DOHH2 (cell line): ENCODE data around the gene RBPJ.

Experiments used
- H3F3A ChIP-seq: fragments of 200-600 bp; sonication (generic), shearing (Covaris generic); 2 replicates; pipeline ENCODE4 v1.6.0; 2016; ENCODE audit warnings: antibody characterized with exemption, mild to moderate bottlenecking; ENCODE audit not compliant: control insufficient read depth, insufficient read depth
- H3K27ac ChIP-seq: fragments of 200-600 bp; sonication (generic); 2 replicates; pipeline ENCODE4 v1.5.1; 2014; ENCODE audit warnings: low read depth, mild to moderate bottlenecking, low read length, moderate library complexity
- H3K27me3 ChIP-seq: fragments of 200-600 bp; sonication (generic); 2 replicates; pipeline ENCODE4 v1.6.1; 2014; ENCODE audit warnings: mild to moderate bottlenecking, low read length, mixed read lengths; ENCODE audit not compliant: control insufficient read depth
- H3K36me3 ChIP-seq: fragments of 200-600 bp; sonication (generic); 2 replicates; pipeline ENCODE4 v1.6.1; 2014; ENCODE audit warnings: mild to moderate bottlenecking, low read length, moderate library complexity, mixed read lengths; ENCODE audit not compliant: control insufficient read depth
- H3K4me1 ChIP-seq: fragments of 200-600 bp; sonication (generic); 2 replicates; pipeline ENCODE4 v1.6.1; 2014; ENCODE audit warnings: mild to moderate bottlenecking, low read length, mixed read lengths; ENCODE audit not compliant: control insufficient read depth
- H3K4me2 ChIP-seq: fragments of 200-600 bp; sonication (generic); 2 replicates; pipeline ENCODE4 v1.6.0; 2014; ENCODE audit warnings: mild to moderate bottlenecking, low read length, moderate library complexity
- H3K4me3 ChIP-seq: fragments of 200-600 bp; sonication (generic); 2 replicates; pipeline ENCODE4 v1.5.1; 2014; ENCODE audit warnings: mild to moderate bottlenecking, low read length, mixed read lengths
- H3K79me2 ChIP-seq: fragments of 200-600 bp; sonication (generic); 2 replicates; pipeline ENCODE4 v1.6.1; 2014; ENCODE audit warnings: mild to moderate bottlenecking, low read length, mixed read lengths; ENCODE audit not compliant: control insufficient read depth
- H3K9me2 ChIP-seq: fragments of 200-600 bp; sonication (generic); replicated peaks from 2 replicates; pipeline ENCODE4 v1.6.1; 2014; ENCODE audit warnings: mild to moderate bottlenecking, low read length, mixed read lengths; ENCODE audit not compliant: control insufficient read depth
- H3K9me3 ChIP-seq: fragments of 200-600 bp; sonication (generic); 2 replicates; pipeline ENCODE4 v1.6.1; 2014; ENCODE audit warnings: antibody characterized with exemption, low read length, mixed read lengths; ENCODE audit not compliant: control insufficient read depth, insufficient read depth
- H4K20me1 ChIP-seq: fragments of 200-600 bp; sonication (generic); 2 replicates; pipeline ENCODE4 v1.6.0; 2014; ENCODE audit warnings: low read depth, mild to moderate bottlenecking, antibody characterized with exemption, low read length, moderate library complexity; ENCODE audit not compliant: control insufficient read depth, insufficient read depth
- EZH2phosphoT487 ChIP-seq: fragments of 200-600 bp; sonication (generic); IDR thresholded peaks from 2 replicates; pipeline ENCODE4 v1.6.1; 2017; ENCODE audit warnings: borderline replicate concordance, mild to moderate bottlenecking, antibody characterized with exemption, low read length, moderate library complexity, mixed read lengths
- TF ChIP-seq, protein P1 (sequence below): fragments of 200-600 bp; sonication (generic); IDR thresholded peaks from one replicate; pipeline ENCODE4 v1.5.1; 2014; ENCODE audit warnings: antibody characterized with exemption, mild to moderate bottlenecking, low read depth, low read length; ENCODE audit not compliant: poor library complexity, severe bottlenecking

RBPJ gene

GRCh38 chr4:26457412-26457811, 136.6 kb downstream of the RBPJ start:
- Histone ChIP-seq H3K27ac (no peak overlapping the region), H3K9me3 (no peaks in the 10 kb centered on the region), H3K4me1 (peaks cover 13% of the 10 kb centered on the region), H3F3A (peaks cover 3% of the 10 kb centered on the region; the same call in 1 of the 2 replicates), H3K4me3 (no peak overlapping the region), H3K27me3 (no peaks in the 10 kb centered on the region), H3K9me2 (no peaks in the 10 kb centered on the region), H3K79me2 (no peaks in the 10 kb centered on the region), H3K4me2 (no peak overlapping the region), H4K20me1 (no peaks in the 10 kb centered on the region), H3K36me3 (no peaks in the 10 kb centered on the region)
- TF ChIP-seq EZH2phosphoT487 = no peak
- TF ChIP-seq, protein P1, sequence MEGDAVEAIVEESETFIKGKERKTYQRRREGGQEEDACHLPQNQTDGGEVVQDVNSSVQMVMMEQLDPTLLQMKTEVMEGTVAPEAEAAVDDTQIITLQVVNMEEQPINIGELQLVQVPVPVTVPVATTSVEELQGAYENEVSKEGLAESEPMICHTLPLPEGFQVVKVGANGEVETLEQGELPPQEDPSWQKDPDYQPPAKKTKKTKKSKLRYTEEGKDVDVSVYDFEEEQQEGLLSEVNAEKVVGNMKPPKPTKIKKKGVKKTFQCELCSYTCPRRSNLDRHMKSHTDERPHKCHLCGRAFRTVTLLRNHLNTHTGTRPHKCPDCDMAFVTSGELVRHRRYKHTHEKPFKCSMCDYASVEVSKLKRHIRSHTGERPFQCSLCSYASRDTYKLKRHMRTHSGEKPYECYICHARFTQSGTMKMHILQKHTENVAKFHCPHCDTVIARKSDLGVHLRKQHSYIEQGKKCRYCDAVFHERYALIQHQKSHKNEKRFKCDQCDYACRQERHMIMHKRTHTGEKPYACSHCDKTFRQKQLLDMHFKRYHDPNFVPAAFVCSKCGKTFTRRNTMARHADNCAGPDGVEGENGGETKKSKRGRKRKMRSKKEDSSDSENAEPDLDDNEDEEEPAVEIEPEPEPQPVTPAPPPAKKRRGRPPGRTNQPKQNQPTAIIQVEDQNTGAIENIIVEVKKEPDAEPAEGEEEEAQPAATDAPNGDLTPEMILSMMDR = no peak

DNA sequence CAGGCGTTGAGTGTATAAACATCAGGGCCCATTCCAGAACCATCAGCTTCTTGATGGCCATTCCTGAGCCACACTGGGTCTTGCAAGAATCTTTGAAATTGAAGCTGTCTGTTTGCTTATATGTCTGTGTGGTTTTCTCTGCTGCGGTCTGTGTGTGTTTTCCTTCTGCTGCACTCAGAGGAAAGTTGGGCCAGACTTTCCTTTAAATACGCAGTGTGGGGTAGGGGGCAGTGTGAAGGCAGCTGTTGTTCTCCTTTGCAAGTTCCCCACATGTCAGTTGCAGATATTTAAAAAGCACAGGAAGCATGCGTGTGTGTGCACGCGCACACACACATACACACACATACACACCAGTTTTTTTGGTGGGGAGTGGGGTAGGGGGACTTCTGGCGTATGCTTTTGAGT, 137.3 kb downstream of the RBPJ start:
- peaks cover 13% of the 10 kb centered on the region for H3K4me1 ChIP-seq
- no peaks in the 10 kb centered on the region for H3K27me3 ChIP-seq
- no peaks in the 10 kb centered on the region for H3K9me3 ChIP-seq
- no peaks in the 10 kb centered on the region for H3K9me2 ChIP-seq
- TF ChIP-seq, protein P1 = no peak
- no peak for TF ChIP-seq EZH2phosphoT487
- peak overlapping the region; percentile 12 for H3K4me2 ChIP-seq
- no peak overlapping the region for H3K27ac ChIP-seq
- H3K79me2 ChIP-seq = no peaks in the 10 kb centered on the region
- H3F3A ChIP-seq = peaks cover 3% of the 10 kb centered on the region; the same call in 1 of the 2 replicates
- H4K20me1 ChIP-seq = no peaks in the 10 kb centered on the region
- no peaks in the 10 kb centered on the region for H3K36me3 ChIP-seq
- H3K4me3 ChIP-seq = no peak overlapping the region

GRCh38 chr4:26459054-26459755, 138.4 kb downstream of the RBPJ start:
- peaks cover 3% of the 10 kb centered on the region; the same call in 1 of the 2 replicates for H3F3A ChIP-seq
- H3K4me3 ChIP-seq = no peak overlapping the region
- no peak overlapping the region for H3K27ac ChIP-seq

More at GRCh38 chr4:26459054-26459755, 138.4 kb downstream of the RBPJ start:
- peaks cover 13% of the 10 kb centered on the region for H3K4me1 ChIP-seq
- no peak for TF ChIP-seq EZH2phosphoT487
- TF ChIP-seq, protein P1 = peak; percentile 70
- no peaks in the 10 kb centered on the region for H3K79me2 ChIP-seq
- peak overlapping the region; percentile 52 for H3K4me2 ChIP-seq
- H3K9me2 ChIP-seq = no peaks in the 10 kb centered on the region
- H4K20me1 ChIP-seq = no peaks in the 10 kb centered on the region
- peaks cover 6% of the 10 kb centered on the region for H3K9me3 ChIP-seq
- no peaks in the 10 kb centered on the region for H3K36me3 ChIP-seq
- H3K27me3 ChIP-seq = no peaks in the 10 kb centered on the region
